SK-N-SH treated with all-trans-retinoic acid at 6 μM for 48 hours (cell line): ENCODE data around the gene RASA3.
A peak's percentile ranks its signal among the peaks of the same experiment; 100 is the strongest.

Experiments
- ATAC-seq: fragments of 200-7000 bp; cut with Tn5 transposase; 3 replicates; pipeline ENCODE4 v1.9.1; 2020; ENCODE audit warnings: mild to moderate bottlenecking, moderate library complexity
- ARNTL ChIP-seq: fragments of 450-650 bp; formaldehyde crosslinking; IDR thresholded peaks from 2 replicates; pipeline ENCODE4 v1.5.0; 2020; ENCODE audit warnings: low read depth, mild to moderate bottlenecking, moderate library complexity, borderline replicate concordance
- BACH2 ChIP-seq: fragments of 250-450 bp; sonication (Bioruptor Pico); IDR thresholded peaks from 2 replicates; pipeline ENCODE4 v1.9.0; 2021; ENCODE audit warnings: mild to moderate bottlenecking, borderline replicate concordance
- CSDC2 ChIP-seq: fragments of 250-450 bp; sonication (Bioruptor Pico); IDR thresholded peaks from 2 replicates; pipeline ENCODE4 v1.5.0; 2020; ENCODE audit warnings: mild to moderate bottlenecking, moderate library complexity
- ESRRG ChIP-seq: fragments of 250-450 bp; sonication (Bioruptor Pico); IDR thresholded peaks from 2 replicates; pipeline ENCODE4 v1.6.1; 2021; ENCODE audit warnings: mild to moderate bottlenecking
- GLIS3 ChIP-seq: fragments of 250-450 bp; sonication (Bioruptor Pico); IDR thresholded peaks from 2 replicates; pipeline ENCODE4 v1.5.0; 2020; ENCODE audit warnings: mild to moderate bottlenecking, moderate library complexity
- ISL1 ChIP-seq: fragments of 250-450 bp; sonication (Bioruptor Pico); IDR thresholded peaks from 2 replicates; pipeline ENCODE4 v2.1.2; 2022; ENCODE audit warnings: mild to moderate bottlenecking, moderate library complexity
- PATZ1 ChIP-seq: fragments of 250-450 bp; sonication (Bioruptor Pico); IDR thresholded peaks from 2 replicates; pipeline ENCODE4 v1.8.0; 2020; ENCODE audit warnings: mild to moderate bottlenecking, moderate library complexity, borderline replicate concordance
- PPARA ChIP-seq: fragments of 250-450 bp; sonication (Bioruptor Pico); IDR thresholded peaks from 2 replicates; pipeline ENCODE4 v1.5.0; 2020; ENCODE audit warnings: mild to moderate bottlenecking, borderline replicate concordance
- RARB ChIP-seq: fragments of 250-450 bp; sonication (Bioruptor Pico); IDR thresholded peaks from 2 replicates; pipeline ENCODE4 v1.8.0; 2021; ENCODE audit warnings: mild to moderate bottlenecking, moderate library complexity
- SNAI2 ChIP-seq: fragments of 250-450 bp; sonication (Bioruptor Pico); IDR thresholded peaks from 2 replicates; pipeline ENCODE4 v1.5.0; 2020; ENCODE audit warnings: mild to moderate bottlenecking, moderate library complexity
- TCF4 ChIP-seq: fragments of 250-450 bp; sonication (Bioruptor Pico); IDR thresholded peaks from 2 replicates; pipeline ENCODE4 v1.8.0; 2021; ENCODE audit warnings: mild to moderate bottlenecking, moderate library complexity, borderline replicate concordance
- TOX ChIP-seq: fragments of 250-450 bp; sonication (Bioruptor Pico); IDR thresholded peaks from 2 replicates; pipeline ENCODE4 v1.8.0; 2021; ENCODE audit warnings: mild to moderate bottlenecking, moderate library complexity, borderline replicate concordance
- TSHZ2 ChIP-seq: fragments of 250-450 bp; sonication (Bioruptor Pico); IDR thresholded peaks from 2 replicates; pipeline ENCODE4 v1.5.0; 2020; ENCODE audit warnings: mild to moderate bottlenecking, moderate library complexity
- ZC3H10 ChIP-seq: fragments of 250-450 bp; sonication (Bioruptor Pico); IDR thresholded peaks from 2 replicates; pipeline ENCODE4 v1.5.1; 2021; ENCODE audit warnings: mild to moderate bottlenecking, moderate library complexity
- ZFP3 ChIP-seq: fragments of 250-450 bp; sonication (Bioruptor Pico); IDR thresholded peaks from 2 replicates; pipeline ENCODE4 v1.5.0; 2020; ENCODE audit warnings: mild to moderate bottlenecking, moderate library complexity
- ZFP30 ChIP-seq: fragments of 450-650 bp; formaldehyde crosslinking; IDR thresholded peaks from 2 replicates; pipeline ENCODE4 v1.5.0; 2022; ENCODE audit warnings: mild to moderate bottlenecking, moderate library complexity
- ZNF565 ChIP-seq: fragments of 450-650 bp; formaldehyde crosslinking; conservative IDR thresholded peaks from 2 replicates; pipeline ENCODE4 v1.5.0; 2020; ENCODE audit warnings: low read depth, mild to moderate bottlenecking, moderate library complexity
- TF ChIP-seq, protein P1 (sequence below): fragments of 250-450 bp; sonication (Bioruptor Pico); IDR thresholded peaks from 2 replicates; pipeline ENCODE4 v1.5.1; 2020; ENCODE audit warnings: low read depth, mild to moderate bottlenecking, moderate library complexity
- TF ChIP-seq, protein P2 (sequence below): fragments of 250-450 bp; sonication (Bioruptor Pico); IDR thresholded peaks from 2 replicates; pipeline ENCODE4 v1.8.0; 2021; ENCODE audit warnings: low read depth, mild to moderate bottlenecking, moderate library complexity, borderline replicate concordance
- TF ChIP-seq, protein P3 (sequence below): fragments of 250-450 bp; sonication (Bioruptor Pico); IDR thresholded peaks from 2 replicates; pipeline ENCODE4 v1.5.1; 2021; ENCODE audit warnings: mild to moderate bottlenecking, moderate library complexity

The RASA3 gene

DNA sequence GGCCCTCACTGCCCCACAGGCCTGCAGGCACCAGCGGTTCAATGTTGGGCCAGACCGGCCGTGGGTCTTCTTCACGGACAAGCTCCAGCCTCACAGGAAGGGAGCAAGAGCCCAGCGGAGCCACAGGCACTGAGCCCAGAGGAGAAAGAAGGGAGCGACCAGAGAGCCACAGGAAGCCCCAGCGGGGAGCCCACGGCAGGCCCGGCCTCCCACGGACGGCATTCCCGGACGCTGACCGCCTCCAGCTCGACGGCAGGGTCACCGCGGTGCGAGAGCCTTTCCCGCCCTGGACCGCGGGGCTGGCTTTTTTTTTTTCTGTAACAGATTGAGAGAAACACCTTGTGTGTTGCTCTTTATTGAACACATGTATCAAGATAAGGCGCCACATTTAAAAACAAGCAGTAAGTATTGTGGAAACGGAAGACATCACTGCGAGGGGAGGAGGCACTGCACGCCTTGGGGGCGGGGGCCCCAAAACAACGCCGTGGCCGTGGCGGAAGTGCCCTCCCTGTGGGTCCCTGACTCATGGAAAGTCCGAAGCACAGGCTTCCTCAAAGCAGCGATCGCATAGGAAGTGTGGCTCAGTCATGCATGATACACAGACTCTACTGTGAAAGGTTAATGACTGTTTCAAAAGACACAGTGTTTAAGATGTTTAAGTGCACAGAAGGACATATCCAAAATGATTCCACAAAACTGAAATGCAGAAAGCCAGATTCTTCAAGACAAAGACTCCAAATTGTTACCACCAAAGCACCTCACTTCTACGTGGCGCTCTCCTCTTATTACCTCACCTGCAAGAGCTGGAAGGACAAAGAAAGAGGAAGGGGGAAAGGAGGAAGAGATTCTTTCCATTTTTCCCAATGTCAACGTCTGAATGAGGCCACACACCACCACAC is 3.5 kb downstream of the RASA3 start:
- ATAC-seq: peak; percentile 6; the same call in 1 of the 3 replicates
- TF ChIP-seq RARB (no peak), BACH2 (CRISPR knock-in tag) (no peak), PPARA (CRISPR knock-in tag) (no peak), GLIS3 (no peak), ZC3H10 (no peak), ARNTL (CRISPR knock-in tag) (no peak), TCF4 (no peak), ZNF565 (CRISPR knock-in tag) (no peak), ISL1 (CRISPR knock-in tag) (no peak), ESRRG (CRISPR knock-in tag) (no peak), TOX (CRISPR knock-in tag) (no peak), SNAI2 (CRISPR knock-in tag) (no peak), ZFP3 (no peak), PATZ1 (no peak), TSHZ2 (CRISPR knock-in tag) (no peak), CSDC2 (CRISPR knock-in tag) (no peak)
- TF ChIP-seq, protein P1, sequence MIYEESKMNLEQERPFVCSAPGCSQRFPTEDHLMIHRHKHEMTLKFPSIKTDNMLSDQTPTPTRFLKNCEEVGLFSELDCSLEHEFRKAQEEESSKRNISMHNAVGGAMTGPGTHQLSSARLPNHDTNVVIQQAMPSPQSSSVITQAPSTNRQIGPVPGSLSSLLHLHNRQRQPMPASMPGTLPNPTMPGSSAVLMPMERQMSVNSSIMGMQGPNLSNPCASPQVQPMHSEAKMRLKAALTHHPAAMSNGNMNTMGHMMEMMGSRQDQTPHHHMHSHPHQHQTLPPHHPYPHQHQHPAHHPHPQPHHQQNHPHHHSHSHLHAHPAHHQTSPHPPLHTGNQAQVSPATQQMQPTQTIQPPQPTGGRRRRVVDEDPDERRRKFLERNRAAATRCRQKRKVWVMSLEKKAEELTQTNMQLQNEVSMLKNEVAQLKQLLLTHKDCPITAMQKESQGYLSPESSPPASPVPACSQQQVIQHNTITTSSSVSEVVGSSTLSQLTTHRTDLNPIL (CRISPR knock-in tag): no peak
- TF ChIP-seq, protein P2, sequence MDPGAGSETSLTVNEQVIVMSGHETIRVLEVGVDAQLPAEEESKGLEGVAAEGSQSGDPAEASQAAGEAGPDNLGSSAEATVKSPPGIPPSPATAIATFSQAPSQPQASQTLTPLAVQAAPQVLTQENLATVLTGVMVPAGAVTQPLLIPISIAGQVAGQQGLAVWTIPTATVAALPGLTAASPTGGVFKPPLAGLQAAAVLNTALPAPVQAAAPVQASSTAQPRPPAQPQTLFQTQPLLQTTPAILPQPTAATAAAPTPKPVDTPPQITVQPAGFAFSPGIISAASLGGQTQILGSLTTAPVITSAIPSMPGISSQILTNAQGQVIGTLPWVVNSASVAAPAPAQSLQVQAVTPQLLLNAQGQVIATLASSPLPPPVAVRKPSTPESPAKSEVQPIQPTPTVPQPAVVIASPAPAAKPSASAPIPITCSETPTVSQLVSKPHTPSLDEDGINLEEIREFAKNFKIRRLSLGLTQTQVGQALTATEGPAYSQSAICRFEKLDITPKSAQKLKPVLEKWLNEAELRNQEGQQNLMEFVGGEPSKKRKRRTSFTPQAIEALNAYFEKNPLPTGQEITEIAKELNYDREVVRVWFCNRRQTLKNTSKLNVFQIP (CRISPR knock-in tag): no peak
- TF ChIP-seq, protein P3, sequence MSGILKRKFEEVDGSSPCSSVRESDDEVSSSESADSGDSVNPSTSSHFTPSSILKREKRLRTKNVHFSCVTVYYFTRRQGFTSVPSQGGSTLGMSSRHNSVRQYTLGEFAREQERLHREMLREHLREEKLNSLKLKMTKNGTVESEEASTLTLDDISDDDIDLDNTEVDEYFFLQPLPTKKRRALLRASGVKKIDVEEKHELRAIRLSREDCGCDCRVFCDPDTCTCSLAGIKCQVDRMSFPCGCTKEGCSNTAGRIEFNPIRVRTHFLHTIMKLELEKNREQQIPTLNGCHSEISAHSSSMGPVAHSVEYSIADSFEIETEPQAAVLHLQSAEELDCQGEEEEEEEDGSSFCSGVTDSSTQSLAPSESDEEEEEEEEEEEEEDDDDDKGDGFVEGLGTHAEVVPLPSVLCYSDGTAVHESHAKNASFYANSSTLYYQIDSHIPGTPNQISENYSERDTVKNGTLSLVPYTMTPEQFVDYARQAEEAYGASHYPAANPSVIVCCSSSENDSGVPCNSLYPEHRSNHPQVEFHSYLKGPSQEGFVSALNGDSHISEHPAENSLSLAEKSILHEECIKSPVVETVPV (CRISPR knock-in tag): no peak

- TF ChIP-seq GLIS3 (no peak), ISL1 (CRISPR knock-in tag) (no peak), TSHZ2 (CRISPR knock-in tag) (no peak), RARB (no peak), ZFP30 (CRISPR knock-in tag) (no peak)
- TF ChIP-seq, protein P3 (CRISPR knock-in tag): no peak
- TF ChIP-seq, protein P2 (CRISPR knock-in tag): no peak
- TF ChIP-seq, all 23 proteins: peak for 0
- ATAC-seq: no peak
These were observed 4.1 kb downstream of the RASA3 start for GRCh38 chr13:114128348-114128623.
